ENCODE data around the gene LMF1. TPM values are rescaled to one million over a fixed set of nuclear protein-coding genes. Genes with fewer than 3 reads are reported as not detected.

The LMF1 gene
- polyA plus RNA-seq, 1 donor (not counting 4 experiments of a cell fraction or from before 2014, with no cell fraction given) = 3.1 TPM

GRCh38 chr16:979859-980594 is 9.2 kb upstream of the LMF1 start:
- no peaks in the 10 kb centered on the region for H3K4me1 ChIP-seq (ENCODE audit: control insufficient read depth, extremely low read depth, insufficient read depth, low read length)
- no peaks in the 10 kb centered on the region for H3K79me2 ChIP-seq (ENCODE audit: control insufficient read depth, insufficient read depth, low read length)
- no peak for DNase-seq (ENCODE audit: low read depth, low spot score)
- H3K9me1 ChIP-seq (ENCODE audit: control insufficient read depth, extremely low read depth, insufficient read depth, low read length) = no peaks in the 10 kb centered on the region
- dilution Hi-C loops (cut with MboI; ENCODE audit: extremely low pct_ligation_motif_present, low sequenced_read_pairs) = no loop called here
- H3K4me3 ChIP-seq (ENCODE audit: control insufficient read depth in 2 of 3, extremely low read depth in 1 of 3, insufficient read depth in 2 of 3, low read depth in 1 of 3, low read length in 3 of 3) = no peak overlapping the region
- no peak overlapping the region for H2AFZ ChIP-seq (ENCODE audit: control insufficient read depth, low read length)
- H4K20me1 ChIP-seq (ENCODE audit: control insufficient read depth, extremely low read depth, insufficient read depth, low read length) = no peaks in the 10 kb centered on the region
- no peak overlapping the region for H3K9ac ChIP-seq (ENCODE audit: control insufficient read depth, extremely low read depth, insufficient read depth, low read length)
- no peak for FAIRE-seq
- no peak overlapping the region for H3K27ac ChIP-seq (ENCODE audit: control insufficient read depth, insufficient read depth, low read length)
- H3K9me3 ChIP-seq (ENCODE audit: control insufficient read depth, low read depth, low read length) = no peaks in the 10 kb centered on the region
- H3K36me3 ChIP-seq (ENCODE audit: control insufficient read depth in 2 of 2, extremely low read depth in 1 of 2, insufficient read depth in 2 of 2, low read length in 2 of 2) = no peaks in the 10 kb centered on the region
- TF ChIP-seq EZH2 (IDR thresholded peaks at IDR 0.05; ENCODE audit: low read length) = peak; percentile 47
- TF ChIP-seq, protein P1, sequence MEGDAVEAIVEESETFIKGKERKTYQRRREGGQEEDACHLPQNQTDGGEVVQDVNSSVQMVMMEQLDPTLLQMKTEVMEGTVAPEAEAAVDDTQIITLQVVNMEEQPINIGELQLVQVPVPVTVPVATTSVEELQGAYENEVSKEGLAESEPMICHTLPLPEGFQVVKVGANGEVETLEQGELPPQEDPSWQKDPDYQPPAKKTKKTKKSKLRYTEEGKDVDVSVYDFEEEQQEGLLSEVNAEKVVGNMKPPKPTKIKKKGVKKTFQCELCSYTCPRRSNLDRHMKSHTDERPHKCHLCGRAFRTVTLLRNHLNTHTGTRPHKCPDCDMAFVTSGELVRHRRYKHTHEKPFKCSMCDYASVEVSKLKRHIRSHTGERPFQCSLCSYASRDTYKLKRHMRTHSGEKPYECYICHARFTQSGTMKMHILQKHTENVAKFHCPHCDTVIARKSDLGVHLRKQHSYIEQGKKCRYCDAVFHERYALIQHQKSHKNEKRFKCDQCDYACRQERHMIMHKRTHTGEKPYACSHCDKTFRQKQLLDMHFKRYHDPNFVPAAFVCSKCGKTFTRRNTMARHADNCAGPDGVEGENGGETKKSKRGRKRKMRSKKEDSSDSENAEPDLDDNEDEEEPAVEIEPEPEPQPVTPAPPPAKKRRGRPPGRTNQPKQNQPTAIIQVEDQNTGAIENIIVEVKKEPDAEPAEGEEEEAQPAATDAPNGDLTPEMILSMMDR (optimal IDR thresholded peaks at IDR 0.05 in 1 of 3, IDR thresholded peaks at IDR 0.05 in 1 of 3, conservative IDR thresholded peaks at IDR 0.05 in 1 of 3; ENCODE audit: extremely low read depth in 1 of 3, insufficient read depth in 2 of 3, low read length in 3 of 3) = no peak
- no peak overlapping the region for H3K4me2 ChIP-seq (ENCODE audit: control insufficient read depth, extremely low read depth, insufficient read depth, low read depth, low read length)
- peaks cover 57% of the 10 kb centered on the region for H3K27me3 ChIP-seq (ENCODE audit: control insufficient read depth, extremely low read depth, insufficient read depth, low read length)

GRCh38 chr16:979147-979546 is 8.4 kb upstream of the LMF1 start:
- Histone ChIP-seq H3K79me2 (ENCODE audit: control insufficient read depth, insufficient read depth, low read length) (no peaks in the 10 kb centered on the region), H3K9me3 (ENCODE audit: control insufficient read depth, low read depth, low read length) (no peaks in the 10 kb centered on the region), H3K4me1 (ENCODE audit: control insufficient read depth, extremely low read depth, insufficient read depth, low read length) (no peaks in the 10 kb centered on the region), H3K27me3 (ENCODE audit: control insufficient read depth, extremely low read depth, insufficient read depth, low read length) (peaks cover 56% of the 10 kb centered on the region), H2AFZ (ENCODE audit: control insufficient read depth, low read length) (no peak overlapping the region), H3K36me3 (ENCODE audit: control insufficient read depth in 2 of 2, extremely low read depth in 1 of 2, insufficient read depth in 2 of 2, low read length in 2 of 2) (no peaks in the 10 kb centered on the region), H3K9me1 (ENCODE audit: control insufficient read depth, extremely low read depth, insufficient read depth, low read length) (no peaks in the 10 kb centered on the region), H4K20me1 (ENCODE audit: control insufficient read depth, extremely low read depth, insufficient read depth, low read length) (no peaks in the 10 kb centered on the region), H3K4me3 (ENCODE audit: control insufficient read depth in 2 of 3, extremely low read depth in 1 of 3, insufficient read depth in 2 of 3, low read depth in 1 of 3, low read length in 3 of 3) (no peak overlapping the region), H3K4me2 (ENCODE audit: control insufficient read depth, extremely low read depth, insufficient read depth, low read depth, low read length) (no peak overlapping the region), H3K27ac (ENCODE audit: control insufficient read depth, insufficient read depth, low read length) (no peak overlapping the region), H3K9ac (ENCODE audit: control insufficient read depth, extremely low read depth, insufficient read depth, low read length) (no peak overlapping the region)
- no peak for FAIRE-seq
- no peak for DNase-seq (ENCODE audit: low read depth, low spot score)
- TF ChIP-seq, protein P1 (optimal IDR thresholded peaks at IDR 0.05 in 1 of 3, IDR thresholded peaks at IDR 0.05 in 1 of 3, conservative IDR thresholded peaks at IDR 0.05 in 1 of 3; ENCODE audit: extremely low read depth in 1 of 3, insufficient read depth in 2 of 3, low read length in 3 of 3) = no peak
- no peak for TF ChIP-seq EZH2 (IDR thresholded peaks at IDR 0.05; ENCODE audit: low read length)
- dilution Hi-C loops (cut with MboI; ENCODE audit: extremely low pct_ligation_motif_present, low sequenced_read_pairs) = no loop called here

Data from keratinocyte (primary cell).